Measurements from ENCODE around the gene CRX.
"Not testable (repeated sequence)": the region's sequence is repeated elsewhere in the genome, so short reads cannot be mapped to it uniquely, and the experiment has no call there.

CRX gene

DNA sequence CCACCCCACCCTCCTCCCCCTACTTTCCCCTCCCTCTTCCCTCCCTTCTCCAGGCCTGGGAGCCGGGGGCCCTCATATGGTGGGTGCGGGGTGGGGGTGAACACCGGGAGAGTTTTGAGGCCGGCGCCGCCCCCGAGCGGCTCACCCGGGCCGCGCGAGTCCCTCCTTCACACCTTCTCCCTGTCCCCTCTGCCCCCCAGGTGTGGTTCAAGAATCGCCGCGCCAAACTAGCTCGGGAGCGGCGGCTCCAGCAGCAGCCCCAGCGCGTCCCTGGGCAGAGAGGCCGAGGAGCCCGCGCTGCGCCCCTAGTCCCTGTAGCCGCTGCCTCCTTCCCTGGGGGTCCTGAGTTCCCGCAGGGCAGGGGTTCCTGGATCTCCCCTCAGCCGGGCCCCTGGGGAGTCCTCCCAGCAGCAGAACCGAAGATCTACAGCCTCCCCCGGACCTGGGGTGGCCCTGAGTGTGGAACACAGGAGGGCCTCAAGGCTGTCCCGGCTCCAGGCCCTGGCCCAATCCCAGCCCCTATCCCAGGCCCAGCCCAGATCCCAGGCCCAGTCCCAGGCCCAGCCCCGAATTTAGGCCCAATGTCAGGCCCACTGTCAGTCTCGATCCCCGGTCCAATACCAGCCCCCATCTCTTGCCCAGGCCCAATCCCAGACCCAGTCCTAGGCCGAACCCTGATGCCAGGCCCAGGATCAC, 39.0 kb downstream of the CRX start:
- DNase-seq = no peak

DNA sequence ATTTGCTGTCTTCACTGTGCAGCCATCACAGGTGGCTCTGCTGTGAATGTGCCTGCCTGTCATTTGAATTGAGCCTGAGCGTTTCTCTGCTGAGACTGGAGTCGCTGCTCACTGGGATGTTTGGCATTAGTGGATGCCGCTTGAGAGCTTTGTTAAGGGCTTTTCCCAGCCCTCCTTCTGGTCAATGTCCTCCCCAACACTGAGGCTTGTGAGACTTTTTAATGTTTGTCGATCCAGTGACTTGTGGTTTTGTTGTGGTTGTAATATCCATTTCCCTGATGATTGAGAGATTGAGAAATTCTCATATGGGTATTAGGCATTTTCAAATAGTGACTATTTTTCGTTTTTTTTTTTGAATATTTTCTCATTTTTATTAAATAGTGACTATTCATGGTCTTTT, 39.9 kb downstream of the CRX start:
- no peak for DNase-seq

DNA sequence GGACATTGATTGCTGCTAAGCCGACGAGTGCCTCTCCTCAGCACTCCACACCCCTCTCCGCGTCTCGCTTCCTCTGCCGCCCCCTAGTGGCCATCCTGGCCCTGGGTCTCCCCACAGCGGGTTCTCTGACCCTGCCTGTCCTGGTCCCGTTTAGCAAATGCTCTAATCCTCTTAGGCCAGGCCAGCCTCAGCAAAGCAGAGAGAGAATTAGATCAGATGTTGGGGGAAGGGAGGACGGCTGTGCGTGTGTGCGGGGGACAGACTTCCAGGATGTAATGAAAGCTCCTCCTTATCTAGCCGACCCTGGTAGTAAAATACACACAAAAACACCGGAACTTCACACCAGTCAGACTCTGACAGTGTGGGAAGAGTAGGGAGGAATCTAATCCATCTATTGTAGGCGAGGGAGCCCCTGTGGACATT, 41.8 kb downstream of the CRX start:
- peak; percentile 28 to 83 for DNase-seq

DNA sequence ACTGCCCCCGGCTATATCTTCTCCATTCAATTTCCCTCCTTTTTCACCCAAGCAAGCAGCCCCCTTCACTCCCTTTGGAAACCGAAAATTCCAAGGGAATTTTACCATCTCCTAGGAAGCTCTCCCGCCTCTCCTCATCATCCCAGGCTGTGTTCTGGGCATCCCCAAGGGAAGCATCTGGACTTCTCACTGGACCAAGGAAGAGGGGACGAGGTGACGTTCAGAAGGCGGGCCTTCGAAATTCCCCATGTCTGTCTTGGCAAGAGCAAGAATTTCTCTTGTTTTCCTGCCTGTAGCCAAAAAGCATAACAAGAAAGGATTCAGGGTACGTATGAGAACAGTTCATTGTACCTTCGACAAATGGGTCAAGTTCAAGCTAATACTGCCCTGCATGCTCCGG, 43.4 kb downstream of the CRX start:
- DNase-seq = no peak

DNA sequence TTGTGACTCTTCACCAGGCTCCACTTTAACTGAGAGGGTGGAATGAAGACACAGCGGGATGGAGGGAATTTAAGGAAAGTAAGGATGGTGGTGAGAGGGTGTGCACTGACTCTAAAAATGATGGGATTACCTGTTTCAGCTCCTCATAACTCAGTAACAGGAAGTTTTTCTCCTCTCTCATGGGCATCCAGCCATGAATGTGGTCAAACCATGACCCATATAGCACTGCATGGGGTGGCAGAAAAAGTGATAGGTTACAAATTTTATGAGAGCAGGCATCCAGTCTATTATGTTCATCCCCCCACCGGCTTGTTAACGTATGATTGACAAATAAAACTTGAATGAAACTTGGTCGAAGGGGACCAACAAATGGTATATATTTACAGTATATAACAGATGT, 57.2 kb downstream of the CRX start:
- no peak for DNase-seq

DNA sequence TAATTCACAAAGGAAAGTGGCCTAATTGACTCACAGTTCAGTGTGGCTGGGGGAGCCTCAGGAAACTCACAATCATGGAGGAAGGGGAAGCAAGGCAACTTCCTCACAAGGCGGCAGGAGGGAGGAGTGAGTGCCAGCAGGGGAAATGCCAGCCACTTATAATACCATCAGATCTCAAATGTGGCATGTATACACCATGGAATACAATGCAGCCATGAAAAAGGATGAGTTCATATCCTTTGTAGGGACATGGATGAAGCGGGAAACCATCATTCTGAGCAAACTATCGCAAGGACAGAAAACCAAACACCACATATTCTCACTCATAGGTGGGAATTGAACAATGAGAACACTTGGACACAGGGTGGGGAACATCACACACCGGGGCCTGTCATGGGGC, 57.6 kb downstream of the CRX start:
- not testable (repeated sequence) for DNase-seq

DNA sequence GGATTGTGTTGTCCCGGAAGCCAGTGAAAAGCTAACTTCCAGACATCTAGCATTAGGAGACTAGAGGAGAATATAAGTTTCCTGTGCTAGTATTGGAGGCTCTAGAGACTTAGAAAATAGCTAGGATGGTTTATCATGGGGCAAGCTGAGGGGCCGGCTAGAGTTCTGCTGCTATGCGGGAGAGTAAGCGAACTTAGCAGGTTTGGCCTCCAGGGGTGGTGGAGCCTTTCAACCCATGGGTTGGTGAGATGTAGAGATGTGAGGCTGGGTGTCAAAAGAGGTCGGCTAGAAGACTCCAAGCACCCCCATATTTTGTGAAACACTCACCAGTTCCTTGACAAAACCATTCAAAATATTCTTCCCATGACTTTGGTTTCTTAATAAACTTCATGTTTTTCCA, 60.0 kb downstream of the CRX start:
- no peak for DNase-seq

DNA sequence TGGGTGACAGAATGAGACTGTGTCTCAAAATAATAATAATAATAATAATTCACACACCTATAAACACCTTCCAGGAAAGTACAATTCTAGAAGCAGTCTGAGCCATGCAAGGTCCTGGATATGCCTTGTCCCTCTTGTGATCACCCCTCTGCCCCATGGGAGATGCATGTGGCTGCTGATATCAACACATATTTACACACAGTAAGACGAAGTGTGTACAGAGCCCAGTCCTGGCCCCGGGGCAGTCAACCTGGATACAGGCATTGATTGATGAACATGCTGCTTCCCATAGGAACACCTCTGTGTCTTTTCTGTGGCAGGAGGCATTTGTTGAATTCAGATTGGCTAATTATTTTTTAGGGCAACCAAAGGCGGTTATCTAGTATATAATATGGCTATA, 61.2 kb downstream of the CRX start:
- DNase-seq = no peak

DNA sequence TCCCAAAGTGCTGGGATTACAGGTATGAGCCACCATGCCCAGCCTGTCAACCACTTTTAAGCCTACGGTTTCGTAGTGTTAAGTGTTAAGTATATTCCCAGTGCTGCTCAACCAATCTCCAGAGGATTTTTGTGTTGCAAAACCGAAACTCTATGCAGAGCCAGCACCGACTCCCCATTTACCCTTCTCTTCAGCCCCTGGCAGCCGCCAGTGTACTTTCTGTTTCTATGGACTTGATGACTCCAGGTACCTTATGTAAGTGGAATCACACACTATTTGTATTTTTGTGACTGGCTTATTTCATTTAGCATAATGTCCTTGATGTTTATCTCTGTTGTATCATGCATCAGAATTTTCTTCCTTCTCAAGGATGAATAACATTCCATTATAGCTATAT, 63.3 kb downstream of the CRX start:
- no peak for DNase-seq

DNA sequence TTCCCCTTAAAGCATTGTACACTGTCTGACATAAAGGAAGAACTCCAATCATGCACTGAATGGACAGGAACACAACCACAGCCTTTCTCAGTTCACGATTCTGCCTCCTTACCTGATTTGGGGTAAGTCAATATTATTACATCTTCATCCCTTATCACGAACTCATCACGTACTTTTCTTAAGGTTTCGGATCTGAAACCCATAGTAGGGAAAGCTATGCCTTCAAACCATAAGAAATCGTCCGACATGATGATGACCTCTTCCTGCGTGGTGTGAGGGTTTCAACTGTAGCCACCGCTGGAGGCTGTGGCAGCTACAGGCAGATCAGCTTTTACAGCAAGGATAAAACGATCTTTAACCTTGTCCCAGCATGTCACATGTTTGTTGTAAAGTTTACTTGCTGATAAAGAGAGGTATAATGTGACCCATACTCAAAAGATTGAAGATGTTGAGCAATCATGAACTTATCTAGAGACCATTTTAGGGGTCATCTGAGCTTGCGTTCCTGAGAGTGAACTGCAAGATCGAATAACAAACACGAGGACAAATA, 64.3 kb downstream of the CRX start, which contains the start of gene SULT2A1:
Gene SULT2A1 (minus strand): TSS at position 306 of the 550 bp plus-strand sequence. CDS start 58 bp downstream, at position 248.
- DNase-seq = no peak

DNA sequence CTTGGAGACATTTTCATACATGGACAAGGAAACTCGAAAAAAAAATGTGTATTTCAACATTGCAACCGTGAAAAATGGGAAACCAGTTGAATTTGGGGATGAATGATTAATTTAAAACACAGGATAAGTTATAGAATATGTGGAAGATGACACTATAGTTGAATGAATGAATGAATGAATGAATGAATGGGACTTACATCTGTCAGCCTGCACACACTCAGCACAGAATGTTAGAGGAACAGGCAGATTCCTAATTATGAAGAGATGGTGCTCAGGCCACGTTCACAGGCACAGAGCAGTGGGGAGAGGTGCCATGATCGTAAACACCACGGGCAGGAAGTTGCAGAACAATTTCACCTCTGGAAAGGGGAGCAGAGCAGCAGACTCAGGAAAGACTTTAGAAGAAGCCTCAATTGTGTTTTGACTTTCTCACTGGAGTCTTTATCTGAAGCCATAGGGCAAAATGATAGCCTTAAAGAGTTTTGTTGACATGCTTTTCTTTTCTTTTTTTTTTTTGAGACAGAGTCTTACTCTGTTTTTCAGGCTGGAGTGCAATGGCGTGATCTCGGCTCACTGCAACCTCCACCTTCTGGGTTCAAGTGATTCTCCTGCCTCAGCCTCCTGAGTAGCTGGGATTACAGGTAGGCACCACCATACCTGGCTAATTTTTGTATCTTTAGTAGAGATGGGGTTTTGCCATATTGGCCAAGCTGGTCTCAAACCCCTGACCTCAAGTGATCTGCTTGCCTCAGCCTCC, 69.3 kb downstream of the CRX start:
- DNase-seq = no peak

DNA sequence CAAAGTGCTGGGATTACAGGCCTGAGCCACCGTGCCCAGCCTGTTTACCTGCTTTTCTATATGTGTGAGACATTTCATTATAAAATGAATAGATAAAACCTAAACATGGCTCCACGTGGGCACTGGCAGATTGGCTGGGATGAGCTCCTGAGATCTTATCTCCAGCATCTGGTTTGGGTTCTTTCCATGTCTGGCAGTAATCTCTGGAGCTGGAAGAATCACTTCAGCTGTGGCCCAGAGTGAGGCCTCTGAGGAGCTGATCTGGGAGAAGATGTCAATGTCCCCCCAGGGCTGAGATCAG, 69.8 kb downstream of the CRX start:
- no peak for DNase-seq

DNA sequence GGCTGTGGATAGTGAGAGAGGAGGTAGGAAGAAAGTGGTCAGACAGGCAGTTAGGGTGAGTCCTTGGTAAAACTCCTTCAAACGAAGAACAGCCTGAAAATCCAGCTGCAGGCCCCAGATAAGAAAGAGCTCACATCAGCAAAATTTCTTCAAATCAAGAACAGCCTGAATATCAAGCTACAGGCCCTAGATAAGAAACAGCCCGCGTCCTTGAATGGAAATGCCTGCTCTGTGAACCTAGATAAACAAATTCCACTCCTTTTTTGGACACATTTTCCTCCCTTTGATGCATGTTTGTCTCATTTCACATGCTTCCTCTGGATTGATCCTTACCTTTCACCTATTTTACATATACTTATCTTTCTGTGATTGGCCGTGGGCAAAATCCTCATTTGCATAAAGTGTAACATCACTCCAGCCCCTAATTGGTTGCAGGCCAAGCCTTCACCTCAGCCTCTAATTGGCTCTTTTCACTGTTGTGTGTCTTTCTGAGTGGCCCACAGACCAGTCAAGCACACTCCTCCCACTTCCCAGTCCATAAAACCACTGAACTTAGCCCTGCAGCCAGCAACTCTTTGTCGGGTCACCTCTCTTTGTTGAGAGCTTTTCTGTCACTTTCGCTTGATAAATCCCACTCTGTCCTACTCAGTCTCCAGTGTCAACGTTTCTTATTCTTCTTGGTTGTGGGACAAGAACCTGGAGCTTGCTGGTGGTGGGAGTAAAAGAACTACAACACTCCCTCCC, 70.4 kb downstream of the CRX start:
- no peak for DNase-seq
